ENCODE results near the gene MAN1A2.

- no peak for TF ChIP-seq CTCF (IDR thresholded peaks at IDR 0.05)
- no peak for TF ChIP-seq POLR2AphosphoS5 (IDR thresholded peaks at IDR 0.05)
- TF ChIP-seq POLR2A (IDR thresholded peaks at IDR 0.05), result no peak
- no peak for TF ChIP-seq EP300 (IDR thresholded peaks at IDR 0.05)
These were observed 25.5 kb downstream of the MAN1A2 start for GRCh38 chr1:117392771-117393170.
